HG02798 (cell line): ENCODE results near the gene NOL4L.

Source experiments
- ATAC-seq: cut with Tn5 transposase; IDR thresholded peaks from one replicate; pipeline ENCODE4 v1.9.1; 2021; ENCODE audit warnings: mild to moderate bottlenecking; ENCODE audit not compliant: unreplicated experiment, poor library complexity

Gene NOL4L, protein sequence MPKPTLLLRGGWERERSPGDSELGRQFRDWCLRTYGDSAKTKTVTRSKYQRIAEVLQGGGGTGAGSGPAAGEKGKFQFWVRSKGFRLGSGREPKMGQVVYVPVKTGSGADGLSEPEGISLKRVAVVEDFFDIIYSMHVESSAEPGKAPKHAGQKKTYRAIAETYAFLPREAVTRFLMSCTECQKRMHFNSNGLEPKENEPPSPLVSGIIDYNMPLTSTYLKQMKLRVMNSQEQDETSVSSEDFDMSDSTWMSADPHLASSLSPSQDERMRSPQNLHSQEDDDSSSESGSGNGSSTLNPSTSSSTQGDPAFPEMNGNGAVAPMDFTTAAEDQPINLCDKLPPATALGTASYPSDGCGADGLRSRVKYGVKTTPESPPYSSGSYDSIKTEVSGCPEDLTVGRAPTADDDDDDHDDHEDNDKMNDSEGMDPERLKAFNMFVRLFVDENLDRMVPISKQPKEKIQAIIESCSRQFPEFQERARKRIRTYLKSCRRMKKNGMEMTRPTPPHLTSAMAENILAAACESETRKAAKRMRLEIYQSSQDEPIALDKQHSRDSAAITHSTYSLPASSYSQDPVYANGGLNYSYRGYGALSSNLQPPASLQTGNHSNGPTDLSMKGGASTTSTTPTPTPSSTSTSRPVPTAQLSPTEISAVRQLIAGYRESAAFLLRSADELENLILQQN

DNA sequence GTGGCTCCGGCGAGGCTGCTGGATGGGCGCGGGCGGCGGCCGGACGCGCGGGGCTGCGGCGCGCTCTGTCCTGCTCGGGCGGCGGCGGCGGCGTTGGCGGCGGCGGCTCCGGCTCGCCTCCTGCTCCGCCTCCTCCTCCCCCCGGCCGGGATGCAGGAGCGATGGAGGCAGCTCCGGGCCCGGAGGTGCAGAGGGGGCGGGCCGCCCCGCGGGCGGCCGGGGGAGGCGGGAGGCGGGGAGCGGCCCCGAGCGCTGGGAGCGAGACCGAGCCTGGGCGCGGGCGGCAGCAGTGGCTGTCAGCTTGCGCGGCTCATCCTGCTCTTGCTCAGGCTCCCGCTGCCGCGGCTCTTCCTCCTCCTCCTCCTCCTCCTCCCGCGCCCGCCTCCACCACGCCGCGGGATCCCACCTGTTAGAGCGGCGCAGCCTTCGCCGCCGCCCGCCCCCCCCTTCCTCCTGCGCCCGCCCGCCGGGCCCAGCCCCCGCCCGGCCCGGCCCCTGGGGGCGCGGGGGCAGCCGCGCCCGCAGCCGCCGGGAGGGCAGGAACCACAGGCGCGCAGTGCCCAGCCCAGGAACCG, at the start of gene NOL4L:
Gene NOL4L (minus strand): TSS at position 323 of the 575 bp plus-strand sequence. CDS start 443 bp downstream, outside the sequence.
- ATAC-seq, result peak; percentile 12

GRCh38 chr20:32634041-32634805, 49.1 kb upstream of the NOL4L start:
- ATAC-seq, result no peak

DNA sequence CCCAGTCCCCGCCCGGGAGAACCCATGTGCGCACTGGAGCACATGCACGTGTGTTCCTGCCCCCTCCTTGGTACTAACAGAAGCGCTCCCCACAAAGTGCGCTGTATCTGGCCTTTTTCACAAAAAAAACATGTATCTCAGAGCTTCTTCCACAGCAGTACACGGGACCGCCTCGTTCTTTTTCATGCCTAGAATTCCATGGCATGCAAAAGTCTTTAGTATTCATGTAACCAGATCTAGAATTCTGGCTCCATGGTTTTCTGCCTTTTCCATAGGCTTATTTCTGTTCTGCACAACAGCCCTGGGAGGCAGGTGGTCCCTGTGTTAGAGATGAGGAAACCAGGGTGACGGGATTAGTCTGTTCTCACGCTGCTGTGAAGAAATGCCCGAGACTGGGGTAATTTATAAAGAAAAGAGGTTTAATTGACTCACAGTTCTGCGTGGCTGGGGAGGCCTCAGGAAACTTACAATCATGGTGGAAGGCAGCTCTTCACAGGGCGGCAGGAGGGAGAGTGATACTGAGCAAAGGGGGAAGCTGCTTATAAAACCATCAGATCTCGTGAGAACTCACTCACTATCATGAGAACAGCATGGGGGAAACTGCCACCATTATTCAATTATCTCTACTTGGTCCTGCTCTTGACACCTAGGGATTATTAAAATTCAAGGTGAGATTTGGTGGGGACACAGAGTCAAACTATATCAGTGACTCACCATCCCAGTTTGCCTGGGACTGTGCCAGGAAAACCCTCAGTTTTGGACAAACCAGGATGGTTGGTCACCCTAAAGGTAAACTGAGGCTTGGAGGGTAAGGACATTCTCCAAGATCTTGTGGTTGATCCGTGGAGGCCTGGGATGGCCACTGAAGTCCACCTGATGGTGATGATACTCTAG, 47.6 kb upstream of the NOL4L start:
- no peak for ATAC-seq

DNA sequence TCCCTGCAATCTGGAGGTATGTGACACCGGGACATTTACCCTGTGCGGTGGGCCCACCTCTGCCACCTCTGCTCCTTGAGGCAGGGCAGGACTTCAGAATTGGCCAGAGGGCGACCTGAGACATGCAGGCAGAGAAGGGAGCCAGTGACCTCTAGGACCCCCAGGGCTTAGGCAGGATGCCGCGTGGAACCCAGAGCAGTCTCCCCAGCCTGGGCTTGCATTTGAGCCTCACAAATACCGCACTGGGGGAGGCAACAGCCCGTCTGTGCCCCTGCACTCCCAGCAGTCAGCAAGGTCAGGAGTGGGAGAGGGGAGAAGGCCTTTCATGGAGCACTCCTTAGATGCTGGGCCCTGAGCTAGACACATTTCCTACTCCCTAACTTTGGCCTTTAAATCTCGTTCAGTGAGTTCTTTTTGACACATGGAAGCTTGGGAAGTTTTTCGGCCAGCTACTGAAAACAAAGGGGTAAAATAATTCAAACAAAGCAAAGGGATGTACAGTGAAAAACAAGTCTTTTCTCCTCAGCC, 46.9 kb upstream of the NOL4L start:
- no peak for ATAC-seq

DNA sequence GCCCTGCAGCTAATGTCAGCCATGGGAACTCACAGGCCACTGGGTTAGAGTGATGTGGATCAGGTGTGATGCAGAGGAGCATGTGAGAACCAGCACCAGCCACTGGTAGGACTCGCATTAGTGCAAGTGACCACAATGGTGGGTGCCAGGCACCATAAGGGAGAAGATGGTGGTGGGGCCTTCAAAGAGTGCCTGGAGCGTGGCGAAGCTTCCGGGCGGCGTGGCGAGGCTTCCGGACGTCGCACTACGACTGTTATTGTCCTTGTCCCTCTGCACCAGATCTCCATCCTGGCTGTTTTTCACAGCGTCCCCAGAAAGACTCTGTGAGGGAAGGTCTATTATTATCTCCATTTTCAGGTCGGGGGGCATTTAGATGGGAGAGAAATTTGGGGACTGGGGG, 44.7 kb upstream of the NOL4L start:
- no peak for ATAC-seq

- ATAC-seq, result no peak
Measured at GRCh38 chr20:32628960-32629530, 43.9 kb upstream of the NOL4L start.

GRCh38 chr20:32626859-32627636, 41.9 kb upstream of the NOL4L start:
- peak; percentile 23 for ATAC-seq

DNA sequence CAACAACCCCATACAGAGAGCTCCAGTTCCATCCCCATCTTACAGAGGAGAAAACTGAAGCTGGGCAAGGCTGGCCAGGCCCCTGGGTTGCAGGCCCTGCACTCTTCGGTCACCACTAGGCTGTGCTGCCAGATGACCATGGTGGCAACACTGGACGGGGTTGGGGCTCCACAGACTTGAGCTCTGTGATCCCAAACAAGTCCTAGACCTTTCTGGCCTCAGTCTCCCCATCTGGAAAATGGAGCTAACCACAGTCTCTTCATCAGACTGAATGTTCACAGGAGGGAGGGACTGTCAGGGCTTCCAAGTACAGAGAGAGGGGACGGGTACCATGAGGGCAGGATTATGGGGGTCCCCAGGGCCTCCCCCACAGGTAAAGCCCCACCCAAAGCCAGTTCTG, 41.3 kb upstream of the NOL4L start:
- ATAC-seq, result no peak

- ATAC-seq, result no peak
Measured at GRCh38 chr20:32625996-32626395, 40.9 kb upstream of the NOL4L start.

- ATAC-seq, result no peak
Measured at GRCh38 chr20:32624687-32625345, 39.7 kb upstream of the NOL4L start.

DNA sequence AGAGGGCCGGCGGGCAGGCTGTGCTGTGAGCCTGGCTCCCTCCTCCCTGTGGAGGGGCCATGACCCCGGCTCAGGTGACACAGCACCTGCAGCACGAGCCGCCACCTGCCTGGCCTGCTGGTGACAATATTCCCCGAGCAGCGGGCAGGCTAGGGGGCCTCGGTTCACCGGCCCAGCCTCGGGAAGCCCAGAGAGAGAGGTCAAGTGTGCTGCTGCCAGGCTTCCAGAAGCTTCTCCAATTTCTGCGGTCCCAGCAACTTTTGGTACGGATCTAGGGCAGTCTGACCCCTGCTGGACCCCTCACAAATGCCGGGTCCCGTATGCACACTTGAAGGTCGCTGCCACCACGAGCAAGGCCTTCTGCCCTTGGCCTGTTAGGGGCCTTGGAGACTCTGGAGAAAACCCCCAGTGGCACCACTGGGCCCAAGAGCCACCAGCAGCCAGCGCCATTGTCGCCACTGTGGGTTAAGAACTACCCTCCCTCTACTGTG, 38.6 kb upstream of the NOL4L start:
- no peak for ATAC-seq

DNA sequence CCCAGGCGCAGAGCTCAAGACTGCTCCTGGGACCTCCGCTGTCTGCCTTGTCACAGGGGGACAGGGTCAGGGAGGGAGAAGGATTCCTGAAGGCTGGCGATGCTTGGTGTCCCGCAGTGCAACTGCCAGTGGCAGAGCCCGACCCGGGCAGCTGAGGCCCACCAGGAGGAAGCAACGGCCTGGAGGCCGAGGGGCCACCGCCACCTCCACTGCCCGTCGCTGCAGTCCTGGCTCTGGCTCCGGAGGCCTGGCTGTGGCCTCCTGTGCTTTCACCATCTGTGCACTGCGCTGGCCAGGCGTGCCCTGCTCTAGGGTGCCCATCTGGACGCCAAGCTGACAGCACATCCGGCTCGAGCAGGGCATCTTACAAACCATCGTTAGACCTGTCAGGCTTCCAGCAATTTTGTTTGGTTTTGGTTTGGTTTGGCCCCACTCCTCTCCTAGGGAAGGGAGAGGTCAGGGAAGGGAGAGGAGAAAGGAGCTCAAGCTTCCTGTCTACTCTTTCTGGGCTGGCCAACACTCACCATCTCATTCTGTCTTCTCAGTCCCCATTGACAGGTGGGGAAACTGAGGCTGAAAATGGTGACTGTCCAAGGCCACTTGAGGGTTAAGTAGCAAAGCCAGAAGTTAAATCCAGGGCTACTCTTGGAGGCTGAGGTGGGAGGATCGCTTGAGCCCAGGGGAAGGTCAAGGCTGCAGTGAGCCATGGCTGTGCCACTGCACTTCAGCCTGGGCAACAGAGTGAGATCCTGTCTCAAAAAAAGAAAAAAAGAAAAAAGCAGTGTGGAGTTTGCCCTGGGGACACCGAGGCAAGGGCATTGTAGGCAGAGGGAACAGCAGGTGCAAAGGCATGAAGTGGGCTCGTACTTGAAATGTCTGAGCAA, 37.7 kb upstream of the NOL4L start:
- ATAC-seq, result no peak

GRCh38 chr20:32621891-32622584, 36.9 kb upstream of the NOL4L start:
- no peak for ATAC-seq

DNA sequence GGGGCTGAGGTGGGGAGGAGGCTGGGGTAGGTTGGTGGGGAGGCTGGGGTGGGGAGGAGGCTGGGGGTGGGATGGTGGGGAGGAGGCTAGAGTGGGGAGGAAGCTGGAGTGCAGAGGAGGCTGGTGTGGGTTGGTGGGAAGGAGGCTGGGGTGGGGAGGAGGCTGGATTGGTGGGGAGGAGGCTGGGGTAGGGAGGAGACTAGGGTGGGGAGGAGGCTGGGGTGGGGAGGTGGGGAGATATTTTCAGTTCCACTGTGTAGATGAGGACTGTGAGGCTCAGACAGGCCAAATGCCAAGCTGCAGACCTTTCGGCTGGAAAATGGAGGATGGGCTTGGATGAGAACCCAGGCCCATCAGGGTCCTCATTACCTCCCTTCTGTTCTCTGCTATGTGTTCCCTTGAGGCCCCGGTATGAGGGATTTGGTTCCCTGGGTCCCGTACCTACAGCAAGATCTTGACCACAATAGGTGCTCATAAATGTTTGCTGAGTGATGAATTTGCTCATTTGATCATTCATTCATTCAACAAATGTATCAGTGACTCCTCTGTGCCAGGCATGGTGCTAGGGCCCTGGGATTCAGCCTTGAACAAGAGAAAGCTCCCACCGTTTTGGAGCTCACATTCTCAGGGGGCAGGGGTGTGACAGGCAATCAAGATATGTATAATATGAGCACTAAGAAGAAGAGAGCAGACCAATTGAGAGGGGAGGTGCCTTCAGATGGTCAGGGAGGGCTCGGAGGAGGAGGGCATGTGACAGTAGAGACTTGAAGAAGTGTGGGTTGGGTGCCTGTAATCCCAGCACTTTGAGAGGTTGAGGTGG, 36.1 kb upstream of the NOL4L start:
- ATAC-seq, result no peak

GRCh38 chr20:32619586-32619985, 34.5 kb upstream of the NOL4L start:
- ATAC-seq, result no peak
